ENCODE measurements around the gene HDAC4. TPM values are rescaled to one million over a fixed set of nuclear protein-coding genes. Genes with fewer than 3 reads are reported as not detected.

HDAC4 gene
- total and polyA plus RNA-seq, 2 of the 8 experiments (the other 6 are each of a cell fraction or from before 2014, with no cell fraction given): 15.4 to 31.5 TPM

GRCh38 chr2:239193401-239193811, 207.4 kb downstream of the HDAC4 start:
- Histone ChIP-seq H2BK120ac (replicated peaks; ENCODE audit: low read depth, low read length) (no peak overlapping the region), H4K91ac (replicated peaks; ENCODE audit: insufficient read length, low read length) (no peak overlapping the region), H2AK5ac (ENCODE audit: low read depth, low read length) (no peak overlapping the region), H4K8ac (ENCODE audit: extremely low read depth, insufficient read depth, low read length) (no peak overlapping the region), H3K36me3 (ENCODE audit: control insufficient read depth in 2 of 4, insufficient read depth in 4 of 4, low read length in 3 of 4) (peaks cover 2 to 12% (median 9%) of the 10 kb centered on the region in 4 experiments; a peak in 7 of 8 replicates), H4K20me1 (replicated peaks in 1 of 2; ENCODE audit: control insufficient read depth in 1 of 2, insufficient read depth in 2 of 2, low read length in 2 of 2) (peaks cover 2 to 15% of the 10 kb centered on the region in 2 experiments), H3K18ac (ENCODE audit: extremely low read depth, low read length) (no peak overlapping the region), H3K27me3 (replicated peaks in 1 of 4; ENCODE audit: control insufficient read depth in 3 of 4, extremely low read depth in 1 of 4, insufficient read depth in 3 of 4, low read length in 3 of 4) (no peaks in the 10 kb centered on the region), H3K27ac (ENCODE audit: low read depth, low read length) (no peak overlapping the region), H3K9ac (replicated peaks in 1 of 4; ENCODE audit: extremely low read depth in 1 of 4, low read depth in 3 of 4, low read length in 3 of 4) (no peak overlapping the region), H2BK15ac (ENCODE audit: low read length) (no peak overlapping the region), H4K5ac (ENCODE audit: insufficient read length, low read depth, low read length) (no peak overlapping the region), H3K79me2 (ENCODE audit: control insufficient read depth in 1 of 2, insufficient read depth in 2 of 2, low read length in 2 of 2) (no peaks in the 10 kb centered on the region; a peak in 2 of 4 replicates), H2AFZ (ENCODE audit: low read length) (no peak overlapping the region), H2BK5ac (ENCODE audit: low read depth, low read length) (no peak overlapping the region), H3K4ac (replicated peaks; ENCODE audit: insufficient read length, low read depth, low read length) (no peak overlapping the region), H3K4me2 (ENCODE audit: insufficient read depth in 1 of 2, low read depth in 2 of 2, low read length in 2 of 2) (no peak overlapping the region), H3K14ac (ENCODE audit: insufficient read length) (no peak overlapping the region), H3K23me2 (ENCODE audit: low read depth, low read length) (no peaks in the 10 kb centered on the region; the same call in 1 of the 2 replicates), H3K79me1 (ENCODE audit: low read depth, low read length) (0 out of 2 replicates have a peak, but pooled peaks cover 5% of the 10 kb centered on the region), H2BK12ac (ENCODE audit: low read depth, low read length) (no peak overlapping the region), H3K4me3 (ENCODE audit: extremely low read depth in 1 of 4, insufficient read depth in 2 of 4, low read depth in 3 of 4, low read length in 4 of 4) (no peak overlapping the region), H3K23ac (ENCODE audit: insufficient read length) (no peak overlapping the region), H3K4me1 (replicated peaks in 1 of 4; ENCODE audit: control insufficient read depth in 3 of 4, insufficient read depth in 4 of 4, low read length in 3 of 4) (peaks cover 0 to 4% (median under 1%) of the 10 kb centered on the region in 4 experiments; a peak in 2 of 7 replicates), H3K9me3 (ENCODE audit: insufficient read depth in 2 of 2, low read depth in 1 of 2, low read length in 1 of 2) (peaks cover 4 to 10% of the 10 kb centered on the region in 2 experiments), H3K56ac (replicated peaks; ENCODE audit: insufficient read length, low read depth, low read length) (no peak overlapping the region), H2BK20ac (ENCODE audit: low read length) (no peak overlapping the region)
- no peak for FAIRE-seq
- WGBS, 2 experiments (ENCODE audit: extremely low coverage in 1 of 2, insufficient coverage in 1 of 2, insufficient read length in 1 of 2, insufficient replicate concordance in 2 of 2, low coverage in 1 of 2, low lambda C conversion rate in 2 of 2, missing lambda C conversion rate in 1 of 2): 93% methylated on average over 12 of the region's 12 CpGs; no CpG with 5 or more reads in 1 of the 2 experiments
- DNase-seq (ENCODE audit: low read depth in 1 of 2, low spot score in 2 of 2): peak in 1 of 2 experiments; percentile 41
- CTCF ChIA-PET (ENCODE audit: partially characterized antibody): interaction anchor here (0.9 to 4.3 kb wide), 19 partner anchors 9 to 177 kb away, joined by 3 to 39 read pairs (median 5); no protein-coding TSS in a partner anchor
- POLR2A ChIA-PET (ENCODE audit: partially characterized antibody): interaction anchor here (1.3 kb wide), 1 partner anchor 209 kb away, joined by 3 read pairs; no protein-coding TSS in a partner anchor
- TF ChIP-seq MAX (IDR thresholded peaks at IDR 0.05) (no peak), TAF7 (optimal IDR thresholded peaks at IDR 0.05; ENCODE audit: borderline replicate concordance, low read depth, low read length) (no peak), NANOG (IDR thresholded peaks at IDR 0.05; ENCODE audit: insufficient read depth, low read depth, low read length, poor library complexity, severe bottlenecking) (no peak), ATF2 (IDR thresholded peaks at IDR 0.05; ENCODE audit: low read length) (no peak), CTCF (IDR thresholded peaks at IDR 0.05; ENCODE audit: control extremely low read depth in 1 of 3, insufficient read depth in 1 of 3, low read depth in 1 of 3, low read length in 3 of 3) (no peak), HDAC6 (IDR thresholded peaks at IDR 0.05; ENCODE audit: low read depth, low read length) (no peak), SP1 (IDR thresholded peaks at IDR 0.05; ENCODE audit: low read depth, low read length) (no peak), FOSL1 (IDR thresholded peaks at IDR 0.05; ENCODE audit: insufficient read depth, low read depth, low read length) (no peak)

Measured in H1 (cell line).